ENCODE measurements around the gene PRPF31. TPM values are rescaled to one million over a fixed set of nuclear protein-coding genes. Genes with fewer than 3 reads are reported as not detected.

The PRPF31 gene
- total and polyA plus RNA-seq, 9 of the 15 experiments (the other 6 are each of a cell fraction or from before 2014, with no cell fraction given), result 5.8 to 92.2 (median 69.2) TPM

GRCh38 chr19:54160854-54161253 is 45.3 kb downstream of the PRPF31 start (continued):
- no peak for TF ChIP-seq ARID3B (CRISPR knock-in tag; IDR thresholded peaks at IDR 0.05; ENCODE audit: borderline replicate concordance)

- ChIA-PET POLR2A (no interaction called here), CTCF (ENCODE audit: low intra/inter-chr PET ratio) (no interaction called here)
- in situ Hi-C loops (cut with MboI) (loop anchor here (5.0 kb wide), 1 partner anchor 65 kb away; no protein-coding TSS in a partner anchor), intact Hi-C loops (cut with micrococcal nuclease) (no loop called here)
- peak overlapping the region; percentile 68 for H2AFZ ChIP-seq (ENCODE audit: low read depth, low read length)
- H3K79me2 ChIP-seq (ENCODE audit: control insufficient read depth, insufficient read depth, low read length), result peaks cover 18% of the 10 kb centered on the region; the same call in 2 of the 3 replicates
- peak overlapping the region; percentile 74 for H3K4me2 ChIP-seq (ENCODE audit: insufficient read depth, low read length)
- H4K20me1 ChIP-seq (replicated peaks; ENCODE audit: control insufficient read depth, insufficient read depth, low read length), result 0 out of 2 replicates have a peak, but pooled peaks cover 10% of the 10 kb centered on the region
- peak; percentile 63 for ATAC-seq
- WGBS (ENCODE audit: insufficient coverage, low coverage, missing lambda C conversion rate), result 0% methylated on average over 20 of the region's 35 CpGs
- H3K4me3 ChIP-seq, result peak overlapping the region; percentile 43
- H3K9me3 ChIP-seq (replicated peaks; ENCODE audit: control insufficient read depth, insufficient read depth, low read depth, low read length), result no peaks in the 10 kb centered on the region
- H3K27ac ChIP-seq (ENCODE audit: extremely low read depth, low read depth, low read length), result 0 out of 3 replicates have a peak overlapping the region, but pooled peaks have one; percentile 42
- no TSS peak for BruUV-seq (replicated peaks)
- H3K27me3 ChIP-seq (ENCODE audit: control insufficient read depth in 2 of 2, insufficient read depth in 2 of 2, low read length in 2 of 2), result no peaks in the 10 kb centered on the region
- peak; percentile 87 to 94 (median 90) for DNase-seq (ENCODE audit: extremely low read depth in 1 of 4, low spot score in 3 of 4)
- peak; percentile 69 for FAIRE-seq
- no peaks in the 10 kb centered on the region for H3K9me1 ChIP-seq (ENCODE audit: control insufficient read depth, insufficient read depth, low read length)
- H3K4me1 ChIP-seq (replicated peaks in 1 of 2; ENCODE audit: control insufficient read depth in 2 of 2, insufficient read depth in 2 of 2, low read length in 2 of 2), result peaks cover 21 to 49% of the 10 kb centered on the region in 2 experiments
- peaks cover 11% of the 10 kb centered on the region; the same call in 1 of the 3 replicates for H3K36me3 ChIP-seq (ENCODE audit: control insufficient read depth, insufficient read depth, low read length)
- peak overlapping the region in 1 of 2 experiments; percentile 84; a peak in 2 of 4 replicates for H3K9ac ChIP-seq (ENCODE audit: insufficient read depth in 1 of 2, low read depth in 2 of 2, low read length in 2 of 2)
- TF ChIP-seq ZNF318 (IDR thresholded peaks at IDR 0.05; ENCODE audit: borderline replicate concordance in 1 of 2, low read depth in 1 of 2) (no peak), HBP1 (CRISPR knock-in tag; IDR thresholded peaks at IDR 0.05) (no peak), TFAP4 (CRISPR knock-in tag; IDR thresholded peaks at IDR 0.05; ENCODE audit: borderline replicate concordance) (peak; percentile 57; the same call in 1 of the 2 replicates), GABPA (tag; conservative IDR thresholded peaks at IDR 0.05; ENCODE audit: low read depth) (no peak)
Measured at GRCh38 chr19:54162241-54162805, 46.8 kb downstream of the PRPF31 start.
